Astrocyte of the cerebellum (primary cell): ENCODE results near the gene BEAN1.

Experiments
- DNase-seq: peaks from one replicate; pipeline ENCODE4 v3.0.0-alpha.2; 2011; ENCODE audit warnings: low read depth
- H3K4me3 ChIP-seq: 2 replicates; pipeline ENCODE4 v1.5.1; 2011; ENCODE audit warnings: mild to moderate bottlenecking, low read depth, low read length, moderate library complexity
- CTCF ChIP-seq: IDR thresholded peaks from 2 replicates; pipeline ENCODE4 v1.5.1; 2012; ENCODE audit warnings: low read length, low read depth, moderate library complexity, mild to moderate bottlenecking; ENCODE audit errors: missing control alignments
- in situ Hi-C: cut with HindIII; loops from 2 replicates; pipeline ENCODE4 v1.10.0; 2017; ENCODE audit warnings: low sequenced_read_pairs

BEAN1 gene

GRCh38 chr16:66426112-66427035 lies 721 bp upstream of the BEAN1 start:
- in situ Hi-C loops: no loop called here
- no peak for TF ChIP-seq CTCF
- no peak for DNase-seq
- peak overlapping the region; percentile 26 for H3K4me3 ChIP-seq

DNA sequence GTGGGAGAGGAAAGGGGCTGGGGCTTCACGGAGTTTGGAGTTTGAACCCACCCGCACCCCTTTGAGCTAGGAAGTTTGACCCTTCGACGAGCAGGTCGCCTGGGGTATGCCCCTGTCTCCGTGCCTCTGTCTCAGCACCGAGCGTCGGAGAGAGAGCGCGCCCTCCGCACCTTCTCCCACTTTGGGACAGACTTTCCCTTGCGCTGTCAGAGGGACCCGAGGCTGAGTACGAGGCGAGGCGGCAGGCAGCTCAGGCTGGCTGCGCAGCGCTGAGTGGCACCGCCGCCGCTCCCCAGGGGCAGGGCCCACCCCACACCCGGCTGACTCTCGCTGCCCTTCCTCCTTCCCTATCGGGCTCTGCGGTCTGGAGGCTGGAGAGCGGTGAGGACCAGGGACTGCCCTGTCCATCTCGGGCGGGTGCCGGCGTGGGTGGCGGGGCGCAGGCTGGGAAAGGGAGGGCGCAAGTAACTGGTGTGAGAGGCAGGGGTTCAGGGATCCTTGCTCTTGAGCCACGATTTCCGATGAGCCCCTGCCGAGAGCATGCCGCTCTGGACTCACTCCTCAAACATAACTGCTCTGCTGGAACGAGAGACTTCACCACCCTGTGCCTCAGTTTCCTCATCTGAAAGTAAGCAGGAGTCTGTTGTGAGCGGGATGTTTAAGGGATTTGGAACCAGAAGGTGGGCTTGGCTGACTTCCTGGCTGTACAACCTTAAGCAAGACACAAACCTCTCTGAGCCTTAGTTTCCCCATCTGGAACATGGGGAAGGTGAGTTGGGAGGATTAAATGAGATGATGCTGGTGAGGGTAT lies 981 bp downstream of the BEAN1 start:
- in situ Hi-C loops: no loop called here
- H3K4me3 ChIP-seq: peak overlapping the region; percentile 39
- DNase-seq: no peak
- TF ChIP-seq CTCF: no peak

GRCh38 chr16:66428682-66429251 lies 1.7 kb downstream of the BEAN1 start:
- DNase-seq: no peak
- in situ Hi-C loops: no loop called here
- H3K4me3 ChIP-seq: no peak overlapping the region
- TF ChIP-seq CTCF: no peak

- peak; percentile 30 for TF ChIP-seq CTCF
- H3K4me3 ChIP-seq: no peak overlapping the region
- no peak for DNase-seq
- in situ Hi-C loops: no loop called here
Measured at GRCh38 chr16:66429290-66429962, 2.3 kb downstream of the BEAN1 start.

DNA sequence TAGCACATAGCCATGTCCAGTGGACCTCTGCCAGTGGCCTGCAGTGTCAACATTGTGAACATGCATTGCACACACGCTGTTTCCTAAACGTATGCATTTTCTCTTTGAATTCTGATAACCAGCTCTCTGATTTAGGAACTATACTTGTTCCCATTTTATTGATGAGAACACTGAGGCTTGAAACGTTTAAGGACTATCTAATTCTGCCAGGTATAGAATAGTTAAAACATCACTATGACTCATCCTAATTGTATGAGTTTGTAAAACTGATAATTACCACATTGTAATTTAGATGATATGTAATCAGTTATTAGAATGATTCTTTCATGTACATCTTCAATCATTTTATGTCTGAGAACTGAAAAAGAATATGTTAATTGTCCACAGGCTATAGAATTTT lies 3.1 kb downstream of the BEAN1 start:
- in situ Hi-C loops: no loop called here
- no peak for TF ChIP-seq CTCF
- no peak for DNase-seq
- no peak overlapping the region for H3K4me3 ChIP-seq

GRCh38 chr16:66431760-66432159 lies 4.7 kb downstream of the BEAN1 start:
- no peak for TF ChIP-seq CTCF
- DNase-seq: no peak
- no peak overlapping the region for H3K4me3 ChIP-seq
- in situ Hi-C loops: no loop called here
